Psoas muscle (tissue), 8 donors: ENCODE data around the gene USP37. TPM values are rescaled to one million over a fixed set of nuclear protein-coding genes. Genes with fewer than 3 reads are reported as not detected.

Experiments used
- ATAC-seq, 4 donors: fragments of 200-7000 bp; cut with Tn5 transposase; one replicate each; pipeline ENCODE4 v1.9.1; 2020; ENCODE audit warnings: moderate library complexity in 3 of 4, mild to moderate bottlenecking in 2 of 4
- DNase-seq, 2 donors: peaks; one replicate each; pipeline ENCODE4 v3.0.0-alpha.2; 2020
- H3K27ac ChIP-seq: fragments of 200-600 bp; one replicate; pipeline ENCODE4 v1.8.0; 2022
- H3K27me3 ChIP-seq, 3 donors: fragments of 200-600 bp in 1 of 3; one replicate each; pipeline versions ENCODE4 v1.6.1 to v1.8.0; 2013 to 2022; ENCODE audit warnings: low read length in 2 of 3, mild to moderate bottlenecking in 2 of 3, moderate library complexity in 1 of 3; ENCODE audit not compliant: insufficient read depth in 3 of 3
- H3K36me3 ChIP-seq, 2 donors: fragments of 200-600 bp in 1 of 2; one replicate each; pipeline versions ENCODE4 v1.6.1 to v1.8.0; 2013 to 2022; ENCODE audit warnings: low read depth in 1 of 2, mild to moderate bottlenecking in 1 of 2, moderate library complexity in 1 of 2; ENCODE audit not compliant: insufficient read depth in 1 of 2
- H3K4me1 ChIP-seq: fragments of 200-600 bp; one replicate; pipeline ENCODE4 v1.8.0; 2022
- H3K4me3 ChIP-seq: fragments of 200-600 bp; one replicate; pipeline ENCODE4 v1.8.0; 2022; ENCODE audit warnings: mild to moderate bottlenecking
- H3K9me3 ChIP-seq: fragments of 200-600 bp; one replicate; pipeline ENCODE4 v1.8.0; 2022
- WGBS, 3 donors: extraction: QIAGEN DNeasy Blood & Tissue Kit; methylation state at CpG; one replicate each; pipeline versions ENCODE4 v1.1.6 to v1.1.7; 2013; 5-methylcytosine and 5-hydroxymethylcytosine counted together
- intact Hi-C, 2 donors: fragments of 100-400 bp; cut with DNase I; formaldehyde crosslinking; loops; one replicate each; pipeline versions ENCODE4 v1.11.0 to v1.14.2; 2022
- polyA plus RNA-seq, 3 donors: library from polyadenylated mRNA; stranded (reverse); fragments of 200-250 nt; gene quantifications; one replicate each; pipeline ENCODE4 v1.2.3, GENCODE V29; 2013
- total RNA-seq, 4 donors: library from RNA; stranded (reverse); fragmentation: NEBNext Ultra II Directional in 2 of 4; extraction: Animal tissue kit (Norgen Biotek cat#: 25700) in 2 of 4; gene quantifications; one replicate each; pipeline versions ENCODE4 v1.2.1 to v1.2.4, GENCODE V29; 2021 to 2023
- TF ChIP-seq, protein P1 (sequence below): fragments of 200-600 bp; IDR thresholded peaks from one replicate; pipeline ENCODE4 v1.8.0; 2022; ENCODE audit warnings: antibody characterized with exemption
- donor health status: healthy with polysubstance abuse.
- donor health status: DM: no; HTN: no; CAD: no; lungs with moderate emphysema.
- donor health status: Bipolar disorder and iron deficiency.
- donor health status: healthy.
- donor health status: DM: yes; HTN: yes; CAD: no.
- donor health status: DM: no; HTN: no; CAD: no.
- donor health status: DM: no; HTN: no; CAD: no.
- donor health status: DM: yes; HTN: yes; CAD: no.

The USP37 gene
- total and polyA plus RNA-seq, 7 donors = 2.1 to 10.0 (median 6.3) TPM

DNA sequence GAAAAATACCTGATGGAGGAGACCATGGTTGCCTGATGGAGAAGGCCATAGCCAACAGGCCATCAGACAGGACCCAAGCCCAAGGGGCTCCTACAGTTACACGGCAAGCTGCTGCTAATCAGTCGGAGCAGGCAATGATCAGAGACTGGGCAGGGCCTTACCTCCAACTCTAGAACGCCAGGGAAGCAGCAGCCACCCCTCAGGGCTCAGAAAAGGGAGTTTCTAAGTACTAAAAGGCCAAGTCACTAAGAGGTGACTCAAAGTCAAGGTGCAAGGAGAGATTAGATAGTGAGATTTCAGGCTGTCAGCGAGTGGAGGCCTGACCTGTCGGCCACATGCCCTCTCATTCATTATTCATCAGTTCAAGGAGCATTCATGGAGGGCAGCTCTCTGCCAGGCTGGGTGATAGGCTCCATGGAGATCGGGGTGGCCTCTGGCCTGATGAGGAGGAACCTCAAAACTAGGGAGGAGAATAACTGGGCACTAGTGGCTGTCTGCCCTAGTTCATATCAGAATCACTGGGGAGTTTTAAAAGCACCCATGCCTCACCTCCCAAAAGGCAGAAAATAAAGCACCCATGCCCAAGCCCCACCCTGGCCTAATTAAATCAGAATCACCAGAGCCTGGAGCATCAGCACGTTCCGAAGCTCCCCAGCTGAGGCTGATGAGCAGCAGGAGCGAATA is 145.6 kb downstream of the USP37 start:
- TF ChIP-seq, protein P1, sequence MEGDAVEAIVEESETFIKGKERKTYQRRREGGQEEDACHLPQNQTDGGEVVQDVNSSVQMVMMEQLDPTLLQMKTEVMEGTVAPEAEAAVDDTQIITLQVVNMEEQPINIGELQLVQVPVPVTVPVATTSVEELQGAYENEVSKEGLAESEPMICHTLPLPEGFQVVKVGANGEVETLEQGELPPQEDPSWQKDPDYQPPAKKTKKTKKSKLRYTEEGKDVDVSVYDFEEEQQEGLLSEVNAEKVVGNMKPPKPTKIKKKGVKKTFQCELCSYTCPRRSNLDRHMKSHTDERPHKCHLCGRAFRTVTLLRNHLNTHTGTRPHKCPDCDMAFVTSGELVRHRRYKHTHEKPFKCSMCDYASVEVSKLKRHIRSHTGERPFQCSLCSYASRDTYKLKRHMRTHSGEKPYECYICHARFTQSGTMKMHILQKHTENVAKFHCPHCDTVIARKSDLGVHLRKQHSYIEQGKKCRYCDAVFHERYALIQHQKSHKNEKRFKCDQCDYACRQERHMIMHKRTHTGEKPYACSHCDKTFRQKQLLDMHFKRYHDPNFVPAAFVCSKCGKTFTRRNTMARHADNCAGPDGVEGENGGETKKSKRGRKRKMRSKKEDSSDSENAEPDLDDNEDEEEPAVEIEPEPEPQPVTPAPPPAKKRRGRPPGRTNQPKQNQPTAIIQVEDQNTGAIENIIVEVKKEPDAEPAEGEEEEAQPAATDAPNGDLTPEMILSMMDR = no peak
- Histone ChIP-seq H3K9me3 (no peaks in the 10 kb centered on the region), H3K4me1 (no peaks in the 10 kb centered on the region), H3K36me3 (no peaks in the 10 kb centered on the region), H3K27ac (no peak overlapping the region), H3K4me3 (no peak overlapping the region), H3K27me3 (no peaks in the 10 kb centered on the region)
- intact Hi-C loops = no loop called here
- ATAC-seq (no peak), DNase-seq (peak in 1 of 2 donors; percentile 23)
- WGBS, 3 donors = 78 to 91% (median 85%) methylated on average over 9 of the region's 9 CpGs

- no peak overlapping the region for H3K27ac ChIP-seq
- 73 to 80% (median 74%) methylated on average over 2 of the region's 2 CpGs for WGBS, 3 donors
- no peaks in the 10 kb centered on the region for H3K4me1 ChIP-seq
- DNase-seq (peak in 1 of 2 donors; percentile 17), ATAC-seq (no peak)
- no peaks in the 10 kb centered on the region for H3K27me3 ChIP-seq
- H3K4me3 ChIP-seq = no peak overlapping the region
- H3K9me3 ChIP-seq = no peaks in the 10 kb centered on the region
- TF ChIP-seq, protein P1 = no peak
- intact Hi-C loops = no loop called here
- H3K36me3 ChIP-seq = no peaks in the 10 kb centered on the region
Measured at GRCh38 chr2:218421027-218421426, 147.1 kb downstream of the USP37 start.

DNA sequence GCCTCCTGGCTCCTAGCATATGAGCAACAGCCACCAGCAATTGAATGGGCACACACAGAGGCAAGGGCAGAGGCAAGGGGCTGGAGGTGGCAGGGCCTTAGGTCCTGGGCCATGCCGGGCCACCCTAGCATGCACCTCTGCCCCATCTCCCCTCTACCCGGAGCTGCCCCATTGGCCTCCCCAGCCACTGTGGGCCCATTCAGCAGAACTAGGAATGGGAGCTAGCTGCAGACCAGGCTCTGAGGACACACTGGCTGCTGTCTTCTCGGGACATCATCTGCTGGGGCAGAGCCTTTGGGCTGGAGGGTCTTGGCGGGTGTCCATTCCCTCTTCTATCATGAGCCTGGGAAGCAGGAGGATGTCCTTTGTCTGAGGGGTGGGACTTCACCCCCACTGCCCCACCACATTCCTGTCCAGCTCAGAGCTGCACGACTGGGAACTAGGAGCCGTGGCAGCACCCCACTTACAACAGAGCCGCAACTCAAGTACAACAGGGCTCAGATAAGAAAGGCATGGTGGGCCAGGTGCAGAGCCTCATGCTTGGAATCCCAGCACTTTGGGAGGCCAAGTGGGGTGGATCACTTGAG is 148.4 kb downstream of the USP37 start:
- 77 to 80% (median 80%) methylated on average over 7 of the region's 7 CpGs for WGBS, 3 donors
- no peak for ATAC-seq

DNA sequence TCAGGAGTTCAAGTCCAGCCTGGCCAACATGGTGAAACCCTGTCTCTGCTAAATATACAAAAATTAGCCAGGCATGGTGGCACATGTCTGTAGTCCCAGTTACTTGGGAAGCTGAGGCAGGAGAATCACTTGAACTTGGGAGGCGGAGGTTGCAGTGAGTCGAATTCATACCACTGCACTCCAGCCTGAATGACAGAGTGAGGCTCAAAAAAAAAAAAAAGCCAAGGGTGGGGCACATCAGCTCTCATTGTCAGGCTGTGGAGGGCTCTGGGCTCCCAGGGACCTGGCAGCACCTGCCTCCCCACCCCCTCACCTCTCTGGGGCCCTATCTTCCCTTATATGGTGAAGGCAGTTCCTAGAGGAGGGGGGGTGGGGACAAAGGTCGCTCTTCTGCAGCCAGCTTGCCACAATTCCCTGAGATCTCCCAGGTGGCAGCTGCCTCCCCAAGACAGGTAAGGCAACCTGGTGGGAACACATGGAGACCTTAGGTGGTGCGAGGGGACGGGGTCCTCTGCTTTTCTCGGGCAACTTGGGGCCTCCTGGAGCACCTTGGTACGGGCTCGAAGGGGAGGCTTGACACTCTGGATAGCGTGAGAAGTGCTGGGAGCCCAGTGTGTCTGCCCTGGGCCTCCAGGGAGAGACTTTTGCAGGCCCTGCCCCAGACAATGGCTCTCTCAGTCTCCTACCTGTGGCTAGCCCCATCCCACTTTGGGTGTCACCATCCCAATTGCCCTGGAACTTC is 149.3 kb downstream of the USP37 start, which contains the start of gene VIL1:
TSS of gene VIL1 (plus strand) at position 407 of the 742 bp plus-strand sequence. CDS start 4,656 bp downstream, outside the sequence.
- TF ChIP-seq, protein P1 = no peak
- peak in 1 of 2 donors; percentile 36 for DNase-seq

More for the DNA sequence above, 148.4 kb downstream of the USP37 start:
- Histone ChIP-seq H3K4me3 (no peak overlapping the region), H3K36me3 (no peaks in the 10 kb centered on the region), H3K4me1 (no peaks in the 10 kb centered on the region), H3K27ac (no peak overlapping the region), H3K9me3 (no peaks in the 10 kb centered on the region), H3K27me3 (no peaks in the 10 kb centered on the region)
- TF ChIP-seq, protein P1 = no peak
- intact Hi-C loops = no loop called here
- DNase-seq = peak in 1 of 2 donors; percentile 31

More for the DNA sequence above, 149.3 kb downstream of the USP37 start, which contains the start of gene VIL1:
- Histone ChIP-seq H3K36me3 (no peaks in the 10 kb centered on the region), H3K9me3 (no peaks in the 10 kb centered on the region), H3K4me1 (no peaks in the 10 kb centered on the region), H3K27ac (no peak within 1 kb of the TSS), H3K4me3 (no peak within 1 kb of the TSS), H3K27me3 (no peaks in the 10 kb centered on the region)
- WGBS, 3 donors = 80 to 85% (median 82%) methylated on average over 9 of the region's 9 CpGs
- intact Hi-C loops = no loop called here
- ATAC-seq = no peak
